Immature natural killer cell (primary cell): Measurements from ENCODE around the gene RRAGA. TPM values are rescaled to one million over a fixed set of nuclear protein-coding genes. Genes with fewer than 3 reads are reported as not detected.
"Not testable (repeated sequence)": the region's sequence is repeated elsewhere in the genome, so short reads cannot be mapped to it uniquely, and the experiment has no call there.

ENCODE experiments used
- DNase-seq, 3 donors: peaks; one replicate each; pipeline ENCODE4 v3.0.0; 2022; ENCODE audit warnings: mixed read lengths in 1 of 3
- H3K27ac Mint-ChIP-seq, 6 donors: one replicate each; pipeline ENCODE4 v1.8.0; 2020; ENCODE audit warnings: mixed read lengths in 6 of 6, mild to moderate bottlenecking in 5 of 6, inconsistent platforms in 4 of 6, moderate library complexity in 3 of 6
- H3K27me3 Mint-ChIP-seq, 3 donors: one replicate each; pipeline ENCODE4 v1.8.0; 2020 to 2021; ENCODE audit warnings: low read depth in 3 of 3, mild to moderate bottlenecking in 3 of 3, mixed read lengths in 3 of 3, moderate library complexity in 3 of 3, inconsistent platforms in 1 of 3
- H3K36me3 Mint-ChIP-seq, 3 donors: one replicate each; pipeline ENCODE4 v1.8.0; 2020; ENCODE audit warnings: mixed read lengths in 3 of 3, inconsistent platforms in 2 of 3, mild to moderate bottlenecking in 2 of 3
- H3K4me1 Mint-ChIP-seq, 2 donors: one replicate each; pipeline ENCODE4 v1.8.0; 2020; ENCODE audit warnings: inconsistent platforms in 2 of 2, mild to moderate bottlenecking in 2 of 2, mixed read lengths in 2 of 2, moderate library complexity in 1 of 2
- H3K4me3 Mint-ChIP-seq, 5 donors: one replicate each; pipeline ENCODE4 v1.8.0; 2020; ENCODE audit warnings: mild to moderate bottlenecking in 5 of 5, mixed read lengths in 5 of 5, inconsistent platforms in 3 of 5, moderate library complexity in 3 of 5
- H3K9me3 Mint-ChIP-seq, 6 donors: one replicate each; pipeline ENCODE4 v1.8.0; 2020; ENCODE audit warnings: mild to moderate bottlenecking in 6 of 6, mixed read lengths in 6 of 6, inconsistent platforms in 4 of 6, moderate library complexity in 3 of 6
- polyA plus RNA-seq, 3 donors: library from polyadenylated mRNA; unstranded; fragments of 300-500 nt; fragmentation: Illumina TruSeq; gene quantifications; one replicate each; pipeline ENCODE4 v1.2.3, GENCODE V29; 2021

The RRAGA gene
- polyA plus RNA-seq, 3 donors from 2014 or later = 73.2 to 103 (median 99.6) TPM

DNA sequence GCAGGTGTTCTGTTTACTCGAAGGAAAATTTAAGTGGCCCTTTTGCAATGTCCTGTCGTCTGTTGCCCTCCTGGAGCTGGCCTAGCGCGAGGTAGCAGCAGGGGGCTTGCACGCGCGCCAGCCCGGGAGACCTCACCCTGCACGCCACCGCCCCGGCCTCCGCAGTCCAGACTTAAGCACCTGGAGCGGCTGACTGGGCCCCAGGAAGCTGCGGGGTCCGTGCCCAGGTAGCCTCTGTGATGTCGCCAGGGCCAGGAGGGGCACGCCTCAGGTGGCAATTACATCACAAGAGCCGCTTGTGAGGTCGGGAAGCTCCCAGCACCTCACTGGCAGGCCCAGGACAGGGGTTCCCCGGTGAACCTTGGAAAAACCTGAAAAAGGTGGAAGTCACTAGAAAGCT lies 16.2 kb upstream of the RRAGA start, which contains the start of gene SAXO1:
SAXO1 (minus strand) TSS at position 195 of the 400 bp plus-strand sequence. CDS start 301 bp downstream, outside the sequence.
- no peaks in the 10 kb centered on the region for H3K9me3 Mint-ChIP-seq
- no peak within 1 kb of the TSS for H3K27ac Mint-ChIP-seq
- DNase-seq = no peak
- H3K4me3 Mint-ChIP-seq = no peak within 1 kb of the TSS
- peaks cover 0 to 9% (median 0%) of the 10 kb centered on the region in 3 donors for H3K36me3 Mint-ChIP-seq
- H3K4me1 Mint-ChIP-seq = no peaks in the 10 kb centered on the region
- H3K27me3 Mint-ChIP-seq = peaks cover 0 to 4% (median 0%) of the 10 kb centered on the region in 3 donors

DNA sequence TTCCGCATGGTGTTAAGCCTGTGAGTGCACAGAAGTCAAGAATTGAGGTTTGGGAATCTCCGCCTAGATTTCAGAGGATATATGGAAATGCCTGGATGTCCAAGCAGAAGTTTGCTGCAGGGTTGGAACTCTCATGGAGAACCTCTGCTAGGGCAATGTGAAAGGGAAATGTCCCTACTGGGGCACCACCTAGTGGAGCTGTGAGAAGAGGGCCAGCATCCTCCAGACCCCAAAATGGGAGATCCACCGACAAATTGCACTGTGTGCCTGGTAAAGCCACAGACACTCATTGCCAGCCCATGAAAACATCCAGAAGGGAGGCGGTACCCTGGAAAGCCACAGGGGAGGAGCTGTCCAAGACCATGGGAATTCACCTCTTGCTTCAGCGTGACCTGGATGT lies 12.6 kb upstream of the RRAGA start:
- H3K4me3 Mint-ChIP-seq = no peak overlapping the region

DNA sequence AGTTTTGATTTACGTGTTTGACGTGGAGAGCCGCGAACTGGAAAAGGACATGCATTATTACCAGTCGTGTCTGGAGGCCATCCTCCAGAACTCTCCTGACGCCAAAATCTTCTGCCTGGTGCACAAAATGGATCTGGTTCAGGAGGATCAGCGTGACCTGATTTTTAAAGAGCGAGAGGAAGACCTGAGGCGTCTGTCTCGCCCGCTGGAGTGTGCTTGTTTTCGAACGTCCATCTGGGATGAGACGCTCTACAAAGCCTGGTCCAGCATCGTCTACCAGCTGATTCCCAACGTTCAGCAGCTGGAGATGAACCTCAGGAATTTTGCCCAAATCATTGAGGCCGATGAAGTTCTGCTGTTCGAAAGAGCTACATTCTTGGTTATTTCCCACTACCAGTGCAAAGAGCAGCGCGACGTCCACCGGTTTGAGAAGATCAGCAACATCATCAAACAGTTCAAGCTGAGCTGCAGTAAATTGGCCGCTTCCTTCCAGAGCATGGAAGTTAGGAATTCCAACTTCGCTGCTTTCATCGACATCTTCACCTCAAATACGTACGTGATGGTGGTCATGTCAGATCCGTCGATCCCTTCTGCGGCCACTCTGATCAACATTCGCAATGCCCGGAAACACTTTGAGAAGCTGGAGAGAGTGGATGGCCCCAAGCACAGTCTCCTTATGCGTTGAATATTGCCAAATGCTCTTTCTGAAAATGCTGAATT lies 850 bp downstream of the RRAGA start:
- DNase-seq = peak; percentile 7 to 19 (median 14)
- H3K4me3 Mint-ChIP-seq = peak overlapping the region; percentile 96 to 99 (median 98)
- peaks cover 9 to 12% (median 10%) of the 10 kb centered on the region in 3 donors for H3K27me3 Mint-ChIP-seq
- no peaks in the 10 kb centered on the region for H3K9me3 Mint-ChIP-seq
- H3K4me1 Mint-ChIP-seq = peaks cover 46 to 74% of the 10 kb centered on the region in 2 donors
- no peaks in the 10 kb centered on the region for H3K36me3 Mint-ChIP-seq
- H3K27ac Mint-ChIP-seq = peak overlapping the region; percentile 91 to 99 (median 98)

More for the DNA sequence above, 12.6 kb upstream of the RRAGA start:
- Mint-ChIP-seq H3K36me3 (peaks cover 0 to 9% (median 1%) of the 10 kb centered on the region in 3 donors), H3K4me1 (no peaks in the 10 kb centered on the region), H3K9me3 (no peaks in the 10 kb centered on the region), H3K27me3 (no peaks in the 10 kb centered on the region), H3K27ac (no peak overlapping the region)
- DNase-seq = no peak

DNA sequence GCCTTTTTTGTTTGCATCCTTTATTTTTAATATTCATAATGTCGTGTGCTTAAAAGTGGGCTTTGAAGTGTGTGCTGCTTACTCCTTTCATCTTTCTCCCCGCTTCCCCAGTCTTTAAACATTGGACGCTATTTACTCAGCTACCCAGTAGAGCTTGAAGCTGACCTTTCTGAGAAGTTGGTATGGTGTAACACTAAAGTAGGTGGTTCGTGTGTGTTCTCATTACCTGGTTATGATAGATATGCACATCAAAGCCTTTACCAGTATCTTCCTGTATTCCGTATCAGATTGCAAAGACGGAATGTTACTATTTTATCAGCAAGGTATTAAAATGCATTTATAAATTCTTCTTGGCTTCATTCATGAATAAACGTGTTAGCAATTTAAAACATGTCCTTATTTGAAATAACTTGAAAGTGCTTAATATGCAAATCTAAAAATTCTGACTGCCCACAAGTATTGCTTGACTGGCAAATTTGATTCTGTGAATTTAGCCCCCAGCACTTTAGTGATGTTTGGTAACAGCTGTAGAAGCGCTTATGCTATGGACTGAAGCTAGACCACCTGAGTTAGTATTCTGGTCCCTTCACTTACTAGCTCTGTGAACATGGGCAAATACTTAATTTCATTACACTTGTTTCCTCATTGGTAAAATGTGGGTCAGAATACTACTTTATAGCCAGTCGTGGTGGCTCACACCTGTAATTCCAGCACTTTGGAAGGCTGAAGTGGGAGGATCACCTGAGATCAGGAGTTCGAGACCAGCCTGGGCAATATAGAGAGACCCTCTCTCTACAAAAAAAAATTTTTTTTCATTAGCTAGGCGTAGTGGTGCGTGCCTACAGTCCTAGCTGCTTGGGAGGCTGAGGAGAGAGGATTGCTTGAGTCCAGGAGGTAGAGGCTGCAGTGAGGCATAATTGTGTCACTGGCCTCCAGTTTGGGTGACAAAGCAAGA lies 1.7 kb downstream of the RRAGA start:
- H3K4me1 Mint-ChIP-seq = peaks cover 48 to 74% of the 10 kb centered on the region in 2 donors
- no peak for DNase-seq
- H3K9me3 Mint-ChIP-seq = no peaks in the 10 kb centered on the region
- H3K27ac Mint-ChIP-seq = peak overlapping the region; percentile 91 to 99 (median 98)
- peak overlapping the region; percentile 96 to 99 (median 98) for H3K4me3 Mint-ChIP-seq
- peaks cover 9 to 12% (median 10%) of the 10 kb centered on the region in 3 donors for H3K27me3 Mint-ChIP-seq
- H3K36me3 Mint-ChIP-seq = peaks cover 0 to under 1% (median under 1%) of the 10 kb centered on the region in 3 donors

DNA sequence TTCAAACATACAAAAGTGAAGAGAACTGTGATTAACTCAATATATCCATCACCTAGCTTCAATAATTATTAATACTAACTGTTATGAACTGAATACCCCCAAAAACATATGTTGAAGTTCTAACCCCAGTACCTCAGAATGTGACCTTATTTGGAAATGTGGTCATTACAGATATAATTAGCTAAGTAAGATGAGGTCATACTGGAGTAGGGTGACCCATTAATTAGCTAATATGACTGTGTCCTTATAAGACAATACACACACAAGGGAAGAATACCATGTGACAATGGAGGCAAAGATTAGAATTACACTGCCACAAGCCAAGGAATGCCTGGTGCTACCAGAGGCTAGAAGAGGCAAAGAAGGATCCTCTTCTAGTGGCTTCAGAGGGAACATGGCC lies 7.8 kb downstream of the RRAGA start:
- Mint-ChIP-seq H3K4me1 (peaks cover 10 to 28% of the 10 kb centered on the region in 2 donors), H3K4me3 (no peak overlapping the region), H3K27me3 (peaks cover 0 to 2% (median under 1%) of the 10 kb centered on the region in 3 donors), H3K9me3 (no peaks in the 10 kb centered on the region), H3K27ac (no peak overlapping the region), H3K36me3 (peaks cover 33 to 52% (median 37%) of the 10 kb centered on the region in 3 donors)
- no peak for DNase-seq

DNA sequence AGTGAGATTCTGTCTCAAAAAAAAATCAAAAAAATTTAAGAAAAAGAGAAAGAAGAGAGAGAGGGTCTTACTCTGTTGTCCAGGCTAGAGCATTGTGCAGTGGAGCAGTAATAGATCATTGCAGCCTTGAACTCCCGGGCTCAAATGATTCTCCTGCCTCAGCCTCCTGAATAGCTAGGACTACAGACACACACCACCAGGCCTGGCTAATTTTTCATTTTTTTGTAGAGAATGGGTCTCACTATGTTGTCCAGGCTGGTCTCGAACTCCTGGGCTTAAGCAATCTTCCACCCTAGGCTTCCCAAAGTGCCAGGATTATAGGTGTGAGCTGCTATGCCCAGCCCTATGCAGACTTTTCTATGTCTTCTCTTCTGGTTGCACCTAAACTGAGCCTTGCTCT lies 25.0 kb downstream of the RRAGA start:
- DNase-seq = no peak
- no peaks in the 10 kb centered on the region for H3K9me3 Mint-ChIP-seq
- H3K36me3 Mint-ChIP-seq = peaks cover 27 to 47% (median 29%) of the 10 kb centered on the region in 3 donors
- peaks cover 7 to 11% of the 10 kb centered on the region in 2 donors for H3K4me1 Mint-ChIP-seq
- no peak overlapping the region for H3K4me3 Mint-ChIP-seq
- H3K27me3 Mint-ChIP-seq = peaks cover 0 to 2% (median 0%) of the 10 kb centered on the region in 3 donors
- no peak overlapping the region for H3K27ac Mint-ChIP-seq

DNA sequence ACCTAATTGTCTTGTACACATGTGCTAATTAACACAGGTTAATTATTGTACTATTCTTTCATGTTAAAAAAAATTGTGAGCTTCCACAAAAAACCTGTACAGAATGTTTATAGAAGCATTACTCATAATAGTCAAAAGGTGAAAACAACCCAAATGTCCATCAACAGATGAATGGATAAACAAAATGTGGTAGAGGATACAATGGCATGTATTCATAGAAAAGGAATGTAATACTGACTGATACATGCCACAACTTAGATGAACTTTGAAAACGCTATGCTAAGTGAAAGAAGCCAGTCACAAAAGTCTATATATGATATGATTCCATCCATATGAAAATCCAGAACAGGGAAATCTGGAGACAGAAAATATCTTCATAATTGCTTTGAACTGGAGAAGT lies 25.6 kb downstream of the RRAGA start:
- peak overlapping the region in 1 of 6 donors; percentile 64 for H3K27ac Mint-ChIP-seq
- peaks cover 27 to 44% (median 29%) of the 10 kb centered on the region in 3 donors for H3K36me3 Mint-ChIP-seq
- peaks cover 0 to 2% (median 0%) of the 10 kb centered on the region in 3 donors for H3K27me3 Mint-ChIP-seq
- DNase-seq = no peak
- no peaks in the 10 kb centered on the region for H3K9me3 Mint-ChIP-seq
- H3K4me1 Mint-ChIP-seq = peaks cover 7 to 11% of the 10 kb centered on the region in 2 donors
- no peak overlapping the region for H3K4me3 Mint-ChIP-seq

DNA sequence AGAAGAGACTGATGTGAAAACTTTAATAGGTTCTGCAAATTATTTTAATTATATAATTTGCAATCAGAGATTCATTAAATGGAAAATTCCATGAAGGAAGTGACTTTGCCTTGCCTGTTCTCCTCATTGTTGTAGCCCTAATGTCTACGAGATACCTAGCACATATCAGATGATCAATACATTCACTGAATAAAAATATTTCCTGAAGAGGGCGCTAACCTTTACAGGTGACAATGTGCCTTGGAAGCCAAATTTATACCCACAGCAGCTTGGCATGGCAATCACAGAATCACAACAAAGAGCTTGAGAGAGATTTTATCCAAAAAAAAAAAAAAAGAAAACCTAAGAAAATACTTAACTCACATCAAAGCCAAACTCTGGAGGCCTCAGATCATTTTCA lies 36.1 kb downstream of the RRAGA start:
- Mint-ChIP-seq H3K9me3 (no peaks in the 10 kb centered on the region), H3K36me3 (peaks cover 14 to 28% (median 20%) of the 10 kb centered on the region in 3 donors), H3K4me3 (no peak overlapping the region), H3K27me3 (peaks cover 0 to 1% (median 0%) of the 10 kb centered on the region in 3 donors), H3K4me1 (peaks cover 1 to 6% of the 10 kb centered on the region in 2 donors), H3K27ac (peak overlapping the region in 2 of 6 donors; percentile 1 to 58)
- DNase-seq = peak; percentile 25 to 37 (median 25)

DNA sequence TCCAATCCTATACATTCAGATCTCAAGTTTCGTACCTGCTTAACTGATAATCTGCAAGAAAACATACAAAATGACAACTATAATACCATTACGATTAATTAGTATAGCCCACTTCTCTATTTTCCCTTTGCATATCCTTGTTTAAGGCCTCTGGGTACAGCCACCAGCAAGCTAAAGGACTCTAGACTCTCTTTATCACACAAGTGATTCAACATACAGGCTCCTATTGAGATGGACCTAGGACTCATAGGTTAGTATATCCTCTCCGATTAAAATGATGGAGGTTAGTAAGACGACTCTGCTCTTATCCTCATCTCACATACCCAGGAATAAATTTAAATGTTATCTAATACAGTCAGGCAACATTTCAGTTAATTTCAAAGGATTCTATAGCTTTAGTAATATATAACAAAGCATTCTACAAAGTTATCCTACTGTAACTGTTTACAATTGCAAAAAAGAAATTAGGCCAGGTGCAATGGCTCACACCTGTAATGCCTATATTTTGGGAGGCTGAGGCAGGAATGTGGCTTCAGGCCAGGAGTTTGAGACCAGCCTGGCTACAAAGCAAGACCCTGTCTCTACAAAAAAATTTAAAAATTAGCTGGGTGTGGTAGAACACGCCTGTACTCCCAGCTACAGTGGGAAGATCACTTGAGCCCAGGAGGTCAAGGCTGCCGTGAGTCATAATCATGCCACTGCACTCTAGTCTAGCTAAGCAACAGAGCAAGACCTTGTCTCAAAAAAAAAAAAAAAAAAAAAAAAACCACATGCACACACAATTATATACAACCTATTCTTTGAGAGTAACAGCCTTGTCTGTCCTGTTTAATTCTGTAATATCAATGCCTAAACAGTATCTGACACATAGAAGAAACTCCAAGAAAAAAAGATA lies 38.1 kb downstream of the RRAGA start:
- Mint-ChIP-seq H3K4me1 (peaks cover 1 to 6% of the 10 kb centered on the region in 2 donors), H3K27ac (peak overlapping the region in 1 of 6 donors; percentile 53), H3K9me3 (no peaks in the 10 kb centered on the region), H3K27me3 (peaks cover 0 to 1% (median 0%) of the 10 kb centered on the region in 3 donors), H3K4me3 (no peak overlapping the region), H3K36me3 (peaks cover 7 to 28% (median 13%) of the 10 kb centered on the region in 3 donors)
- DNase-seq = no peak

DNA sequence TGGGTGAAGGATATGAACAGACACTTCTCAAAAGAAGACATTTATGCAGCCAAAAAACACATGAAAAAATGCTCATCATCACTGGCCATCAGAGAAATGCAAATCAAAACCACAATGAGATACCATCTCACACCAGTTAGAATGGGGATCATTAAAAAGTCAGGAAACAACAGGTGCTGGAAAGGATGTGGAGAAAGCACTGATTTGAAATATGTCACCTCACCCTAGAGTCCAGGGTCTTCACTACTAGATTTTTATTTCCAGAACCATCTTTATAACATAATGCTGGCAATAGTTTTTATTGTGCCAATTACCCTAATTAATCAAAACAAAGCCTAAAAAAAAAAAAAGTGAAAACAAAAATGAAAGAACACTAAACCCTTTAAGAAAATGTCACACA lies 48.2 kb downstream of the RRAGA start:
- DNase-seq, H3K27me3 Mint-ChIP-seq, H3K9me3 Mint-ChIP-seq: not testable (repeated sequence)
- peaks cover 7 to 15% (median 12%) of the 10 kb centered on the region in 3 donors for H3K36me3 Mint-ChIP-seq
- peak overlapping the region in 1 of 5 donors; percentile 14 for H3K4me3 Mint-ChIP-seq
- peaks cover 29 to 44% of the 10 kb centered on the region in 2 donors for H3K4me1 Mint-ChIP-seq
- peak overlapping the region in 3 of 6 donors; percentile 2 to 60 (median 51) for H3K27ac Mint-ChIP-seq
